Measurements from ENCODE around the gene UBFD1. TPM values are rescaled to one million over a fixed set of nuclear protein-coding genes. Genes with fewer than 3 reads are reported as not detected.

The UBFD1 gene
- total and polyA plus RNA-seq, 2 donors (not counting 1 experiment from before 2014, with no cell fraction given): 66.6 to 101 TPM

DNA sequence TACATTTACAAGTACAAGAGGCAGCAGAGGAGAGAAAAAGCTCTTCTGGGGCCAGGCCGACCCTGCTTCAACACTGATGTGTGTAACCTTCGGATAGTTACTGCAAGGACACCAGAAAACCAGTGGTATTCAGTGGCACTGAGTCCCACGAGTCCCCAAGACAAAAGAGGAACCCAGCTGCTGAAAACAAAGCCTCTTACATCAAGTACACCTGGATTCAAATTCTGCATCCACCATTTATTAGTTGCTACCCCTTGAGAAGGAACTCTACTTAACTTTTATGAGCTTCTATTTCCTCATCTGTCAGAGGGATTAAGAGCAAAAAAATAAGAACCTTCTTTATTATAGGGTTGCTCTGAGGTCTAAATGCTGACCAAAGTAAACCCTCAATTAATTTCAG lies 3.0 kb upstream of the UBFD1 start:
- H3K4me1 ChIP-seq (ENCODE audit: control insufficient read depth, extremely low read depth, insufficient read depth, low read length): no peaks in the 10 kb centered on the region
- no peak overlapping the region for H3K9ac ChIP-seq (ENCODE audit: insufficient read depth, low read length)
- H3K9me3 ChIP-seq (ENCODE audit: control insufficient read depth, insufficient read depth, low read depth, low read length): no peaks in the 10 kb centered on the region
- no peak for DNase-seq (ENCODE audit: low read depth in 2 of 2)
- H3K4me3 ChIP-seq (replicated peaks in 1 of 4; ENCODE audit: control extremely low read depth in 1 of 4, insufficient read depth in 1 of 4, low read depth in 3 of 4, low read length in 4 of 4): no peak overlapping the region
- no peak overlapping the region for H3K27ac ChIP-seq (ENCODE audit: insufficient read depth, low read length)
- no peak for TF ChIP-seq EZH2 (IDR thresholded peaks at IDR 0.05; ENCODE audit: low read length, missing control alignments)
- no peak for TF ChIP-seq CTCF (conservative IDR thresholded peaks at IDR 0.05 in 1 of 2, IDR thresholded peaks at IDR 0.05 in 1 of 2; ENCODE audit: low read depth in 1 of 2, low read length in 2 of 2)
- no peak overlapping the region for H2AFZ ChIP-seq (ENCODE audit: low read length)
- no peak overlapping the region for H3K4me2 ChIP-seq (ENCODE audit: extremely low read depth, insufficient read depth, low read length)
- no peaks in the 10 kb centered on the region for H4K20me1 ChIP-seq (ENCODE audit: control insufficient read depth, extremely low read depth, insufficient read depth, low read length)
- peaks cover 18% of the 10 kb centered on the region for H3K79me2 ChIP-seq (ENCODE audit: control insufficient read depth, insufficient read depth, low read length)
- H3K27me3 ChIP-seq (ENCODE audit: control insufficient read depth, insufficient read depth, low read length): no peaks in the 10 kb centered on the region
- H3K36me3 ChIP-seq (ENCODE audit: control insufficient read depth, insufficient read depth, low read length): peaks cover 3% of the 10 kb centered on the region

DNA sequence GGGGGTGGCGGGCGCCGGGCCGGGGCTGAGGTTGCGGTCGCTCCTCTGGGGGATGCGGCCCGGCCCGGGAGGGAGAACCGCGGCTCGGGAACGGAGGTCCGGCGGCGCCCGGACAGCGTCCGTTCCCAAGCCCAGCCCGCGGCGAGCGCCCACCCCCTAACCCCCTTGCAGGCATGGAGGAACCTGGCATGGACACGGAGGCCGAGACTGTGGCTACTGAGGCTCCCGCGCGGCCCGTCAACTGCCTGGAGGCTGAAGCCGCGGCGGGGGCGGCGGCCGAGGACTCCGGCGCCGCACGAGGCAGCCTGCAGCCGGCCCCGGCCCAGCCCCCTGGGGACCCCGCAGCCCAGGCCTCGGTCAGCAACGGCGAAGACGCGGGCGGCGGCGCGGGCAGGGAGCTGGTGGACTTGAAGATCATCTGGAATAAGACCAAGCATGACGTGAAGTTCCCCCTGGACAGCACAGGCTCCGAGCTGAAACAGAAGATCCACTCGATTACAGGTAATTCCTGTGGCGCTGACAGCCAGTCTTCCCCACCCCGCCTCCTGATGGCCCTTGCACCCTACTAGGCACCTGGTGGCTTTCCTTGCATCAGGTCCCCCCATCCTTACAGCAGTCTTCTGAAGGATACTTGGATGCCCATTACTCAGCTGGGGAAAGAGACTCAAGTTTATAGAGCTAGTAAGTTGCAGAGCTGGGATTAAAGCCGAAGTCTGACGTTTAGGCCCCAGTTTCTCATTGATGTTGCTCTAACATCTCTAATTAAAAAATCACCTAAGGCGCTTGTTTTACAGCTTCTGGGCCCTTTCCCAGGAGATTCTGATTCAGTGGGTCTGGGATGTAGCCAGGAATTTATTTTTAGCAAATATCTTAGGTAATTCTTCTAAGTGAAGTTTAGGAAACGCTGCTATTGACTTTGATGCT lies 514 bp downstream of the UBFD1 start:
- no peaks in the 10 kb centered on the region for H3K27me3 ChIP-seq (ENCODE audit: control insufficient read depth, insufficient read depth, low read length)
- peaks cover 16% of the 10 kb centered on the region for H3K36me3 ChIP-seq (ENCODE audit: control insufficient read depth, insufficient read depth, low read length)
- peak overlapping the region; percentile 31 for H2AFZ ChIP-seq (ENCODE audit: low read length)
- H3K9ac ChIP-seq (ENCODE audit: insufficient read depth, low read length): peak overlapping the region; percentile 89
- H3K4me3 ChIP-seq (replicated peaks in 1 of 4; ENCODE audit: control extremely low read depth in 1 of 4, insufficient read depth in 1 of 4, low read depth in 3 of 4, low read length in 4 of 4): peak overlapping the region; percentile 87 to 98 (median 94)
- H3K79me2 ChIP-seq (ENCODE audit: control insufficient read depth, insufficient read depth, low read length): peaks cover 34% of the 10 kb centered on the region
- peak overlapping the region; percentile 95 for H3K4me2 ChIP-seq (ENCODE audit: extremely low read depth, insufficient read depth, low read length)
- no peaks in the 10 kb centered on the region for H4K20me1 ChIP-seq (ENCODE audit: control insufficient read depth, extremely low read depth, insufficient read depth, low read length)
- DNase-seq (ENCODE audit: low read depth in 2 of 2): peak; percentile 36 to 52
- TF ChIP-seq EZH2 (IDR thresholded peaks at IDR 0.05; ENCODE audit: low read length, missing control alignments) (no peak), CTCF (conservative IDR thresholded peaks at IDR 0.05 in 1 of 2, IDR thresholded peaks at IDR 0.05 in 1 of 2; ENCODE audit: low read depth in 1 of 2, low read length in 2 of 2) (no peak)
- no peaks in the 10 kb centered on the region for H3K4me1 ChIP-seq (ENCODE audit: control insufficient read depth, extremely low read depth, insufficient read depth, low read length)
- no peaks in the 10 kb centered on the region for H3K9me3 ChIP-seq (ENCODE audit: control insufficient read depth, insufficient read depth, low read depth, low read length)
- peak overlapping the region; percentile 89 for H3K27ac ChIP-seq (ENCODE audit: insufficient read depth, low read length)

DNA sequence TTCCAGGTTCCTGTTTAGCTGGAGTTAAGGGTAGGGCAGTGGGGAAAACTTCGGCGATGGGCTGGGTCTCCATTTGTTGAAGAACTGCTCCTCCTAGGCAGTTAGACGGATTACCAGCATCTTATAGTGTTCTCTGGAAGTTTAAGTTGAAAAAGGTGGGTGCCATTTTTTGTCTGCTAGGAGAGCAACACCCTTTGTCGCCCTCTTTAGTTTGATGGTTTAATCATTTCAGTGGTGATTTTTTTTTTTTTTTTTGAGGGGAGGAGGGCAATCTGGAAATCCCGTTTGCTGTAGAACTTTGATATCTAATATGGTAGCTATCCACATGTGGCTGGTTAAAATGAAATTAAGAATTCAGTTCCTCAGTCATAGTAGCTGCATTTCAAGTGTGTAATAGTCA lies 4.1 kb downstream of the UBFD1 start:
- no peak overlapping the region for H2AFZ ChIP-seq (ENCODE audit: low read length)
- peaks cover 23% of the 10 kb centered on the region for H3K36me3 ChIP-seq (ENCODE audit: control insufficient read depth, insufficient read depth, low read length)
- no peak overlapping the region for H3K9ac ChIP-seq (ENCODE audit: insufficient read depth, low read length)
- DNase-seq (ENCODE audit: low read depth in 2 of 2): no peak
- H3K9me3 ChIP-seq (ENCODE audit: control insufficient read depth, insufficient read depth, low read depth, low read length): no peaks in the 10 kb centered on the region
- no peak overlapping the region for H3K4me3 ChIP-seq (replicated peaks in 1 of 4; ENCODE audit: control extremely low read depth in 1 of 4, insufficient read depth in 1 of 4, low read depth in 3 of 4, low read length in 4 of 4)
- H3K27ac ChIP-seq (ENCODE audit: insufficient read depth, low read length): no peak overlapping the region
- H3K4me1 ChIP-seq (ENCODE audit: control insufficient read depth, extremely low read depth, insufficient read depth, low read length): no peaks in the 10 kb centered on the region
- no peaks in the 10 kb centered on the region for H4K20me1 ChIP-seq (ENCODE audit: control insufficient read depth, extremely low read depth, insufficient read depth, low read length)
- no peaks in the 10 kb centered on the region for H3K27me3 ChIP-seq (ENCODE audit: control insufficient read depth, insufficient read depth, low read length)
- no peak overlapping the region for H3K4me2 ChIP-seq (ENCODE audit: extremely low read depth, insufficient read depth, low read length)
- H3K79me2 ChIP-seq (ENCODE audit: control insufficient read depth, insufficient read depth, low read length): peaks cover 34% of the 10 kb centered on the region
- TF ChIP-seq CTCF (conservative IDR thresholded peaks at IDR 0.05 in 1 of 2, IDR thresholded peaks at IDR 0.05 in 1 of 2; ENCODE audit: low read depth in 1 of 2, low read length in 2 of 2) (no peak), EZH2 (IDR thresholded peaks at IDR 0.05; ENCODE audit: low read length, missing control alignments) (no peak)
